HepG2 (cell line): ENCODE measurements around the gene S100P. TPM values are rescaled to one million over a fixed set of nuclear protein-coding genes. Genes with fewer than 3 reads are reported as not detected.

Experiments used
- ARNT ChIP-seq: fragments of 450-650 bp; IDR thresholded peaks from 2 replicates; pipeline ENCODE4 v1.6.1; 2017
- CBX2 ChIP-seq, 2 experiments: fragments of 200-600 bp in 1 of 2; sonication (generic); formaldehyde crosslinking in 1 of 2; IDR thresholded peaks; 2 replicates each; pipeline versions ENCODE4 v1.7.0 to v1.8.1; 2018 to 2022; ENCODE audit warnings: low read depth in 2 of 2, low read length in 1 of 2, mild to moderate bottlenecking in 1 of 2, missing genetic modification reagents in 1 of 2
- MAF1 ChIP-seq: sonication (generic); formaldehyde crosslinking; IDR thresholded peaks from 2 replicates; pipeline ENCODE4 v1.5.0; 2020; ENCODE audit warnings: missing genetic modification reagents, borderline replicate concordance
- MNT ChIP-seq: fragments of 450-650 bp; IDR thresholded peaks from 2 replicates; pipeline ENCODE4 v1.6.1; 2016
- MTF2 ChIP-seq: sonication (generic); formaldehyde crosslinking; IDR thresholded peaks from 2 replicates; pipeline ENCODE4 v1.5.0; 2020; ENCODE audit warnings: missing genetic modification reagents, borderline replicate concordance
- MXI1 ChIP-seq: IDR thresholded peaks from 3 replicates; pipeline ENCODE4 v1.6.1; 2012; ENCODE audit warnings: low read depth, low read length, inconsistent platforms, borderline replicate concordance
- RNF219 ChIP-seq: sonication (generic); formaldehyde crosslinking; IDR thresholded peaks from 2 replicates; pipeline ENCODE4 v1.5.0; 2020; ENCODE audit warnings: mild to moderate bottlenecking, missing genetic modification reagents
- SIN3B ChIP-seq: fragments of 150-350 bp; IDR thresholded peaks from 2 replicates; pipeline ENCODE4 v1.6.1; 2014; ENCODE audit warnings: low read length
- SMAD3 ChIP-seq: sonication (generic); formaldehyde crosslinking; IDR thresholded peaks from 2 replicates; pipeline ENCODE4 v1.4.0; 2020; ENCODE audit warnings: missing genetic modification reagents
- SRY ChIP-seq: sonication (generic); formaldehyde crosslinking; IDR thresholded peaks from 2 replicates; pipeline ENCODE4 v1.8.0; 2022; ENCODE audit warnings: mild to moderate bottlenecking, missing genetic modification reagents
- XRCC5 ChIP-seq: fragments of 200-400 bp; formaldehyde crosslinking; optimal IDR thresholded peaks from 2 replicates; pipeline ENCODE3; 2017; ENCODE audit warnings: mild to moderate bottlenecking, low read length
- ZBTB20 ChIP-seq: sonication (generic); formaldehyde crosslinking; IDR thresholded peaks from 2 replicates; pipeline ENCODE4 v1.8.1; 2023; ENCODE audit warnings: missing genetic modification reagents, low read depth, mild to moderate bottlenecking, borderline replicate concordance
- ZBTB37 ChIP-seq: sonication (generic); formaldehyde crosslinking; IDR thresholded peaks from 2 replicates; pipeline ENCODE4 v1.4.0; 2020; ENCODE audit warnings: mild to moderate bottlenecking, missing genetic modification reagents
- ZFY ChIP-seq: sonication (generic); formaldehyde crosslinking; IDR thresholded peaks from 2 replicates; pipeline ENCODE4 v1.4.0; 2020; ENCODE audit warnings: missing genetic modification reagents
- ZKSCAN5 ChIP-seq: sonication (generic); formaldehyde crosslinking; IDR thresholded peaks from 2 replicates; pipeline ENCODE4 v1.5.1; 2020; ENCODE audit warnings: mild to moderate bottlenecking, missing genetic modification reagents
- ZNF34 ChIP-seq: sonication (generic); formaldehyde crosslinking; IDR thresholded peaks from 2 replicates; pipeline ENCODE4 v1.4.0; 2020; ENCODE audit warnings: mild to moderate bottlenecking, missing genetic modification reagents, borderline replicate concordance
- ZNF563 ChIP-seq: sonication (generic); formaldehyde crosslinking; IDR thresholded peaks from 2 replicates; pipeline ENCODE4 v1.8.0; 2022; ENCODE audit warnings: mild to moderate bottlenecking, moderate library complexity, missing genetic modification reagents
- ZNF619 ChIP-seq: sonication (generic); formaldehyde crosslinking; IDR thresholded peaks from 2 replicates; pipeline ENCODE4 v1.4.0; 2020; ENCODE audit warnings: mild to moderate bottlenecking, missing genetic modification reagents
- ZNF644 ChIP-seq: IDR thresholded peaks from 2 replicates; pipeline ENCODE4 v1.6.1; 2016; ENCODE audit warnings: low read depth
- polyA plus RNA-seq, 8 experiments: library from polyadenylated mRNA; depleted of rRNA in 3 of 8; stranded (reverse) in 7 of 8; unstranded in 1 of 8; fragments of >200 nt; fragmentation: Illumina TruSeq in 4 of 8; extraction: Trizol in 4 of 8; gene quantifications; 2 replicates each; pipeline versions ENCODE4 v1.2.1 to v1.2.3, GENCODE V29; 2011 to 2016; ENCODE audit warnings: low read depth in 4 of 8, missing spikeins in 1 of 8, mixed read lengths in 1 of 8; ENCODE audit not compliant: insufficient read depth in 1 of 8
- total RNA-seq, 5 experiments: library from RNA; depleted of rRNA; stranded (reverse); fragments of >200 nt; fragmentation: Illumina TruSeq; extraction: Trizol; gene quantifications; 2 replicates each; pipeline ENCODE4 v1.2.3, GENCODE V29; 2016; ENCODE audit warnings: low read depth in 1 of 5
- TF ChIP-seq, protein P1 (sequence below): IDR thresholded peaks from 2 replicates; pipeline ENCODE4 v1.6.1; 2016; ENCODE audit warnings: low read depth, control low read depth
- TF ChIP-seq, protein P2 (sequence below): sonication (generic); formaldehyde crosslinking; IDR thresholded peaks from 2 replicates; pipeline ENCODE4 v1.8.1; 2023; ENCODE audit warnings: mild to moderate bottlenecking, inconsistent platforms, moderate library complexity, missing genetic modification reagents, borderline replicate concordance

S100P gene
- total and polyA plus RNA-seq, 2 of the 13 experiments (the other 11 are each of a cell fraction or from before 2014, with no cell fraction given) = 278 to 1,649 TPM

DNA sequence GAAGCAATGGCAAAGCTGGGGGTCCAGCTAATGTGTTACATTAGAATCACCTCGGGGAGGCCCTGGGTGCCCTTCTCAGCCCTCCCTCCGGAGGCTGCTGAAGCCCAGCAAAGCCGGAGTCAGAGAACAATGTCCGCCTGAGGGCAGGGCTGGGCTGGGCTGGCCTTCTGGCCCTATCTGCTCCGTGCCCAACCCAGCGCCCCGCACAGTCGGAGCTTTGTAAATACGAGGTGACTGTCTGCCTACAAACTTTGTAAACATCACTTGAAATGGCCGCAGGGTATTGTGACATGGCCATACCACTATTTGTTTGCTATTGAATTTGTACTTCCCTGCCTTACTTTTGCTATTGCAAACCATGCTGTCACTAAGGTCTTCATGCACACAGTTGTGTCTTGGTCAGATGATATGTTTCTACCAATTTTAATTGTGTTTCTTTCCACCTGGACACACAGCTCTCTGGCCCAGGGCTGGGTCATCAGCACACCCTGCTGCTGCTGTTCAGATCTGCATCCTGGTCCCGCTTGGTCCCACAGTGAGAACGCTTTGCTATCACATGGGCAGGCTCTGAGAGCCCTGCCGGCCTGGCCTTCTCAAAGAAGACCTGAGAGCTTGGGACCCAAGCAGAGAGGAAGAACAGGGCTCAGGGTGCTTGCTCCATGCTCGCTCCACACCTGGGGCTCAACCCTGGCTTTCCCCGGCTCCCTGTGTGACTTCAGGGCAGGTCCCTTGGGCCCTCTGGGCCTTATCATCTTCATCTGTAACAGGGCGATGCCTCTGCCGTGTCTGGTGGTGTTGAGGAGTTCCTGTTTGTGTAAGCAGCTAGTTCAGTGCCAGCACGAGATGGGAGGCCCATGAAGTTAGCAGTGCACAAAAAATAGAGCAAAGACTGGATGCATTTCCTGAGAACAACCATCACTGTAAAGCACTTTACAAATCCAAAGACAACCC is 2.3 kb downstream of the S100P start (continued):
- TF ChIP-seq ZNF34 (CRISPR knock-in tag) (no peak), ZNF644 (CRISPR knock-in tag) (peak; percentile 60; the same call in 1 of the 2 replicates), ZNF563 (CRISPR knock-in tag) (peak; percentile 60; the same call in 1 of the 2 replicates), ZBTB37 (no peak), ZBTB20 (CRISPR knock-in tag) (peak; percentile 84), MAF1 (no peak), MTF2 (CRISPR knock-in tag) (no peak), CBX2 (IDR thresholded peaks at IDR 0.05; ENCODE audit: low read depth, low read length) (no peak), CBX2 (CRISPR knock-in tag; IDR thresholded peaks at IDR 0.05; ENCODE audit: low read depth) (no peak), SMAD3 (CRISPR knock-in tag) (peak; percentile 94), ZKSCAN5 (CRISPR knock-in tag) (no peak), ZFY (peak; percentile 61), RNF219 (0 out of 2 replicates have a peak, but pooled peaks have one; percentile 63), MNT (peak; percentile 78), ZNF619 (CRISPR knock-in tag) (0 out of 2 replicates have a peak, but pooled peaks have one; percentile 55), SRY (CRISPR knock-in tag) (0 out of 2 replicates have a peak, but pooled peaks have one; percentile 54), ARNT (no peak), SIN3B (no peak; the same call in 1 of the 2 replicates), XRCC5 (peak; percentile 73), MXI1 (peak; percentile 94; the same call in 2 of the 3 replicates)
- TF ChIP-seq, protein P1, sequence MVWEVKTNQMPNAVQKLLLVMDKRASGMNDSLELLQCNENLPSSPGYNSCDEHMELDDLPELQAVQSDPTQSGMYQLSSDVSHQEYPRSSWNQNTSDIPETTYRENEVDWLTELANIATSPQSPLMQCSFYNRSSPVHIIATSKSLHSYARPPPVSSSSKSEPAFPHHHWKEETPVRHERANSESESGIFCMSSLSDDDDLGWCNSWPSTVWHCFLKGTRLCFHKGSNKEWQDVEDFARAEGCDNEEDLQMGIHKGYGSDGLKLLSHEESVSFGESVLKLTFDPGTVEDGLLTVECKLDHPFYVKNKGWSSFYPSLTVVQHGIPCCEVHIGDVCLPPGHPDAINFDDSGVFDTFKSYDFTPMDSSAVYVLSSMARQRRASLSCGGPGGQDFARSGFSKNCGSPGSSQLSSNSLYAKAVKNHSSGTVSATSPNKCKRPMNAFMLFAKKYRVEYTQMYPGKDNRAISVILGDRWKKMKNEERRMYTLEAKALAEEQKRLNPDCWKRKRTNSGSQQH = peak; percentile 97
- TF ChIP-seq, protein P2, sequence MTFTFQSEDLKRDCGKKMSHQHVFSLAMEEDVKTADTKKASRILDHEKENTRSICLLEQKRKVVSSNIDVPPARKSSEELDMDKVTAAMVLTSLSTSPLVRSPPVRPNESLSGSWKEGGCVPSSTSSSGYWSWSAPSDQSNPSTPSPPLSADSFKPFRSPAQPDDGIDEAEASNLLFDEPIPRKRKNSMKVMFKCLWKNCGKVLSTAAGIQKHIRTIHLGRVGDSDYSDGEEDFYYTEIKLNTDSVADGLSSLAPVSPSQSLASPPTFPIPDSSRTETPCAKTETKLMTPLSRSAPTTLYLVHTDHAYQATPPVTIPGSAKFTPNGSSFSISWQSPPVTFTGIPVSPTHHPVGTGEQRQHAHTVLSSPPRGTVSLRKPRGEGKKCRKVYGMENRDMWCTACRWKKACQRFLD (CRISPR knock-in tag) = no peak
